CD14-positive monocyte (primary cell): ENCODE measurements around the gene SCN3B. TPM values are rescaled to one million over a fixed set of nuclear protein-coding genes. Genes with fewer than 3 reads are reported as not detected.

Source experiments
- DNase-seq, 3 donors: peaks; one replicate each; pipeline ENCODE4 v3.0.0-alpha.2; 2011 to 2022
- H2AFZ ChIP-seq: 2 replicates; pipeline ENCODE4 v1.6.0; 2012; ENCODE audit warnings: mild to moderate bottlenecking, low read depth, low read length, inconsistent platforms; ENCODE audit not compliant: insufficient read depth, poor library complexity, severe bottlenecking
- H3K27ac ChIP-seq, 2 donors: 1 replicate in 1 of 2; 2 replicates in 1 of 2; pipeline ENCODE4 v1.5.1; 2012 to 2013; ENCODE audit warnings: low read length in 2 of 2, control low read depth in 1 of 2, inconsistent platforms in 1 of 2, low read depth in 1 of 2, mild to moderate bottlenecking in 1 of 2
- H3K27me3 ChIP-seq, 2 donors: one replicate each; pipeline versions ENCODE4 v1.6.0 to v1.6.1; 2011 to 2013; ENCODE audit warnings: low read length in 2 of 2; ENCODE audit not compliant: control insufficient read depth in 2 of 2, insufficient read depth in 2 of 2
- H3K36me3 ChIP-seq, 2 donors: replicated peaks in 1 of 2; 1 replicate in 1 of 2; 2 replicates in 1 of 2; pipeline versions ENCODE4 v1.5.1 to v1.6.1; 2012 to 2013; ENCODE audit warnings: low read length in 2 of 2, control low read depth in 1 of 2, inconsistent platforms in 1 of 2, mild to moderate bottlenecking in 1 of 2; ENCODE audit not compliant: insufficient read depth in 2 of 2, control insufficient read depth in 1 of 2
- H3K4me1 ChIP-seq, 2 donors: 1 replicate in 1 of 2; 2 replicates in 1 of 2; pipeline versions ENCODE4 v1.5.1 to v1.6.1; 2012 to 2013; ENCODE audit warnings: low read length in 2 of 2, control low read depth in 1 of 2, inconsistent platforms in 1 of 2, mild to moderate bottlenecking in 1 of 2, moderate library complexity in 1 of 2; ENCODE audit not compliant: insufficient read depth in 2 of 2, control insufficient read depth in 1 of 2
- H3K4me2 ChIP-seq: replicated peaks from 2 replicates; pipeline ENCODE3; 2012; ENCODE audit warnings: low read length, moderate library complexity, mild to moderate bottlenecking; ENCODE audit not compliant: poor library complexity, severe bottlenecking; ENCODE audit errors: extremely low read depth
- H3K4me3 ChIP-seq, 3 experiments: fragments of 200-600 bp in 1 of 3; sonication (generic) in 1 of 3; replicated peaks in 1 of 3; 1 replicate in 2 of 3; 2 replicates in 1 of 3; pipeline ENCODE4 v1.5.1; 2011 to 2013; ENCODE audit warnings: low read length in 3 of 3, mild to moderate bottlenecking in 3 of 3, control low read depth in 2 of 3, low read depth in 2 of 3, inconsistent platforms in 1 of 3, moderate library complexity in 1 of 3
- H3K79me2 ChIP-seq: 2 replicates; pipeline ENCODE4 v1.6.0; 2012; ENCODE audit warnings: mild to moderate bottlenecking, control low read depth, inconsistent platforms, low read length, moderate library complexity; ENCODE audit not compliant: insufficient read depth
- H3K9ac ChIP-seq: 2 replicates; pipeline ENCODE4 v1.6.0; 2017; ENCODE audit warnings: low read length, mild to moderate bottlenecking; ENCODE audit not compliant: insufficient read depth, poor library complexity, severe bottlenecking
- H3K9me3 ChIP-seq, 2 donors: replicated peaks in 1 of 2; 1 replicate in 1 of 2; 2 replicates in 1 of 2; pipeline versions ENCODE4 v1.5.1 to v1.6.1; 2012 to 2013; ENCODE audit warnings: low read length in 2 of 2, control low read depth in 1 of 2; ENCODE audit not compliant: control insufficient read depth in 1 of 2, insufficient read depth in 1 of 2
- H4K20me1 ChIP-seq: 2 replicates; pipeline ENCODE4 v1.6.0; 2012; ENCODE audit warnings: mild to moderate bottlenecking, low read length, control low read depth, moderate library complexity; ENCODE audit not compliant: insufficient read depth
- H3K27ac Mint-ChIP-seq, 7 donors: one replicate each; pipeline ENCODE4 v1.8.0; 2020; ENCODE audit warnings: mild to moderate bottlenecking in 7 of 7, mixed read lengths in 7 of 7, moderate library complexity in 6 of 7, inconsistent platforms in 2 of 7
- H3K27me3 Mint-ChIP-seq, 3 donors: one replicate each; pipeline ENCODE4 v1.8.0; 2021 to 2022; ENCODE audit warnings: low read depth in 3 of 3, mild to moderate bottlenecking in 3 of 3, mixed read lengths in 3 of 3, moderate library complexity in 3 of 3, inconsistent platforms in 1 of 3
- H3K36me3 Mint-ChIP-seq, 2 donors: one replicate each; pipeline ENCODE4 v1.8.0; 2020; ENCODE audit warnings: mixed read lengths in 2 of 2, inconsistent platforms in 1 of 2, mild to moderate bottlenecking in 1 of 2
- H3K4me1 Mint-ChIP-seq: one replicate; pipeline ENCODE4 v1.8.0; 2020; ENCODE audit warnings: mild to moderate bottlenecking, mixed read lengths
- H3K4me3 Mint-ChIP-seq, 2 donors: one replicate each; pipeline ENCODE4 v1.8.0; 2020; ENCODE audit warnings: mild to moderate bottlenecking in 2 of 2, mixed read lengths in 2 of 2, moderate library complexity in 1 of 2
- H3K9me3 Mint-ChIP-seq, 7 donors: one replicate each; pipeline ENCODE4 v1.8.0; 2020 to 2022; ENCODE audit warnings: mixed read lengths in 7 of 7, mild to moderate bottlenecking in 6 of 7, moderate library complexity in 6 of 7, inconsistent platforms in 2 of 7
- CTCF ChIP-seq: fragments of 200-600 bp; IDR thresholded peaks from one replicate; pipeline ENCODE4 v1.8.0; 2022; ENCODE audit warnings: antibody characterized with exemption, mild to moderate bottlenecking
- WGBS: methylation state at CpG from one replicate; pipeline ENCODE4 v1.1.5; 2013; ENCODE audit warnings: missing lambda C conversion rate; ENCODE audit not compliant: insufficient coverage; 5-methylcytosine and 5-hydroxymethylcytosine counted together
- intact Hi-C, 2 donors: fragments of 100-400 bp; cut with micrococcal nuclease; formaldehyde crosslinking; loops; one replicate each; pipeline versions ENCODE4 v1.15.0 to v1.15.1; 2023
- polyA plus RNA-seq, 3 donors: library from polyadenylated mRNA; depleted of rRNA in 1 of 3; unstranded in 2 of 3; stranded (reverse) in 1 of 3; fragments of 300-500 nt in 2 of 3; fragments of >200 nt in 1 of 3; fragmentation: Illumina TruSeq in 2 of 3; gene quantifications; 1 replicate in 2 of 3; 2 replicates in 1 of 3; pipeline ENCODE4 v1.2.3, GENCODE V29; 2012 to 2021

The SCN3B gene
- polyA plus RNA-seq, 3 donors = not detected

DNA sequence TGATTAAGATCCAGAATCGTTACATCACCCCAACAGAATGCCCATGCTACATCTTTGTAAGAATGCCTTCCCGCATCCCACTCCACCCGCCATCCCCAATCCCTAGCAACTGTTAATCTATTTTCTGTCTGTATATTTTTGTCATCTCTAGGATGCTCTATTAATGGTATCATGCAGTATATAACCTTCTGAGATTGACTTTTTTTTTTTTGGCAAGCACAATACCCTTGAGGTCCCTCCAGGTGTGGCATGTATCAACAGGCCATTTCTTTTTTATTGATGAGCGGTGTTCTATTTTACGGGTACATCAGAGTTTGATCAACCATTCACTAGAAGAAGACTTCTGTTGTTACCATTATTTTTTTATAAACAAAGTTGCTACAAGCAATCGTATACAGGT is 30.2 kb upstream of the SCN3B start:
- TF ChIP-seq CTCF = no peak
- no peaks in the 10 kb centered on the region for H3K36me3 ChIP-seq
- H3K4me1 ChIP-seq = no peaks in the 10 kb centered on the region
- Mint-ChIP-seq H3K4me3 (no peak overlapping the region), H3K27me3 (peaks cover 4 to 15% (median 7%) of the 10 kb centered on the region in 3 donors), H3K36me3 (no peaks in the 10 kb centered on the region), H3K4me1 (peaks cover 3% of the 10 kb centered on the region), H3K27ac (no peak overlapping the region), H3K9me3 (peaks cover 0 to 1% (median 0%) of the 10 kb centered on the region in 7 donors)
- H3K79me2 ChIP-seq = no peaks in the 10 kb centered on the region
- H3K4me2 ChIP-seq = no peak overlapping the region
- H3K27ac ChIP-seq = no peak overlapping the region
- H4K20me1 ChIP-seq = no peaks in the 10 kb centered on the region
- no peak for DNase-seq
- H3K4me3 ChIP-seq = no peak overlapping the region
- intact Hi-C loops = no loop called here
- no peaks in the 10 kb centered on the region for H3K9me3 ChIP-seq
- 100% methylated on average over 2 of the region's 6 CpGs for WGBS
- H3K27me3 ChIP-seq = peaks cover 0 to 2% of the 10 kb centered on the region in 2 donors
- no peak overlapping the region for H2AFZ ChIP-seq
- H3K9ac ChIP-seq = no peak overlapping the region

GRCh38 chr11:123683428-123684170 is 29.2 kb upstream of the SCN3B start:
- 67% methylated on average over 6 of the region's 8 CpGs for WGBS

More at GRCh38 chr11:123683428-123684170, 29.2 kb upstream of the SCN3B start:
- H3K27me3 ChIP-seq = peaks cover 0 to 2% of the 10 kb centered on the region in 2 donors
- Mint-ChIP-seq H3K9me3 (peaks cover 0 to 1% (median 0%) of the 10 kb centered on the region in 7 donors), H3K27ac (no peak overlapping the region), H3K36me3 (no peaks in the 10 kb centered on the region), H3K4me3 (no peak overlapping the region), H3K27me3 (peaks cover 4 to 13% (median 7%) of the 10 kb centered on the region in 3 donors), H3K4me1 (peaks cover 3% of the 10 kb centered on the region)
- no peak overlapping the region for H3K27ac ChIP-seq
- H3K4me1 ChIP-seq = no peaks in the 10 kb centered on the region
- no peaks in the 10 kb centered on the region for H4K20me1 ChIP-seq
- no peak overlapping the region for H3K9ac ChIP-seq
- H3K36me3 ChIP-seq = no peaks in the 10 kb centered on the region
- H3K9me3 ChIP-seq = no peaks in the 10 kb centered on the region
- no peak for DNase-seq
- H2AFZ ChIP-seq = no peak overlapping the region
- no peak overlapping the region for H3K4me3 ChIP-seq
- no peaks in the 10 kb centered on the region for H3K79me2 ChIP-seq
- intact Hi-C loops = no loop called here
- no peak overlapping the region for H3K4me2 ChIP-seq
- no peak for TF ChIP-seq CTCF
